Ishikawa (cell line): ENCODE measurements around the gene STAMBPL1.

Experiments
- CEBPB ChIP-seq: IDR thresholded peaks from 2 replicates; pipeline ENCODE4 v1.6.1; 2012
- CREB1 ChIP-seq: IDR thresholded peaks from 2 replicates; pipeline ENCODE4 v1.6.1; 2012; ENCODE audit warnings: low read depth
- EGR1 ChIP-seq: IDR thresholded peaks from 2 replicates; pipeline ENCODE4 v1.6.1; 2012
- EP300 ChIP-seq: IDR thresholded peaks from 2 replicates; pipeline ENCODE4 v1.6.1; 2012; ENCODE audit warnings: borderline replicate concordance
- FOXM1 ChIP-seq: IDR thresholded peaks from 2 replicates; pipeline ENCODE4 v1.6.1; 2012; ENCODE audit warnings: low read depth, borderline replicate concordance
- NFIC ChIP-seq: IDR thresholded peaks from 2 replicates; pipeline ENCODE4 v1.6.1; 2012
- RAD21 ChIP-seq: IDR thresholded peaks from 2 replicates; pipeline ENCODE4 v1.6.1; 2012; ENCODE audit warnings: low read depth
- TAF1 ChIP-seq: IDR thresholded peaks from 2 replicates; pipeline ENCODE4 v1.6.1; 2012; ENCODE audit warnings: low read depth, mild to moderate bottlenecking
- TCF12 ChIP-seq: IDR thresholded peaks from 2 replicates; pipeline ENCODE4 v1.6.1; 2012; ENCODE audit warnings: low read depth
- TEAD4 ChIP-seq: IDR thresholded peaks from 2 replicates; pipeline ENCODE4 v1.6.1; 2012
- YY1 ChIP-seq: IDR thresholded peaks from 2 replicates; pipeline ENCODE4 v1.6.1; 2012; ENCODE audit warnings: low read depth
- ZBTB7A ChIP-seq: IDR thresholded peaks from 2 replicates; pipeline ENCODE4 v1.6.1; 2012; ENCODE audit warnings: low read depth
- TF ChIP-seq, protein P1 (sequence below): IDR thresholded peaks from 2 replicates; pipeline ENCODE4 v1.6.1; 2012
- TF ChIP-seq, protein P2 (sequence below): IDR thresholded peaks from 2 replicates; pipeline ENCODE4 v1.6.1; 2012; ENCODE audit warnings: low read depth, mild to moderate bottlenecking
- TF ChIP-seq, protein P3 (sequence below): IDR thresholded peaks from 2 replicates; pipeline ENCODE4 v1.6.1; 2012

The STAMBPL1 gene

GRCh38 chr10:88901984-88902789 lies 22.1 kb downstream of the STAMBPL1 start:
- no peak for TF ChIP-seq RAD21
- no peak for TF ChIP-seq YY1
- no peak for TF ChIP-seq ZBTB7A
- TF ChIP-seq EP300, result no peak
- TF ChIP-seq, protein P1, sequence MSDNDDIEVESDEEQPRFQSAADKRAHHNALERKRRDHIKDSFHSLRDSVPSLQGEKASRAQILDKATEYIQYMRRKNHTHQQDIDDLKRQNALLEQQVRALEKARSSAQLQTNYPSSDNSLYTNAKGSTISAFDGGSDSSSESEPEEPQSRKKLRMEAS, result no peak
- TF ChIP-seq, protein P2, sequence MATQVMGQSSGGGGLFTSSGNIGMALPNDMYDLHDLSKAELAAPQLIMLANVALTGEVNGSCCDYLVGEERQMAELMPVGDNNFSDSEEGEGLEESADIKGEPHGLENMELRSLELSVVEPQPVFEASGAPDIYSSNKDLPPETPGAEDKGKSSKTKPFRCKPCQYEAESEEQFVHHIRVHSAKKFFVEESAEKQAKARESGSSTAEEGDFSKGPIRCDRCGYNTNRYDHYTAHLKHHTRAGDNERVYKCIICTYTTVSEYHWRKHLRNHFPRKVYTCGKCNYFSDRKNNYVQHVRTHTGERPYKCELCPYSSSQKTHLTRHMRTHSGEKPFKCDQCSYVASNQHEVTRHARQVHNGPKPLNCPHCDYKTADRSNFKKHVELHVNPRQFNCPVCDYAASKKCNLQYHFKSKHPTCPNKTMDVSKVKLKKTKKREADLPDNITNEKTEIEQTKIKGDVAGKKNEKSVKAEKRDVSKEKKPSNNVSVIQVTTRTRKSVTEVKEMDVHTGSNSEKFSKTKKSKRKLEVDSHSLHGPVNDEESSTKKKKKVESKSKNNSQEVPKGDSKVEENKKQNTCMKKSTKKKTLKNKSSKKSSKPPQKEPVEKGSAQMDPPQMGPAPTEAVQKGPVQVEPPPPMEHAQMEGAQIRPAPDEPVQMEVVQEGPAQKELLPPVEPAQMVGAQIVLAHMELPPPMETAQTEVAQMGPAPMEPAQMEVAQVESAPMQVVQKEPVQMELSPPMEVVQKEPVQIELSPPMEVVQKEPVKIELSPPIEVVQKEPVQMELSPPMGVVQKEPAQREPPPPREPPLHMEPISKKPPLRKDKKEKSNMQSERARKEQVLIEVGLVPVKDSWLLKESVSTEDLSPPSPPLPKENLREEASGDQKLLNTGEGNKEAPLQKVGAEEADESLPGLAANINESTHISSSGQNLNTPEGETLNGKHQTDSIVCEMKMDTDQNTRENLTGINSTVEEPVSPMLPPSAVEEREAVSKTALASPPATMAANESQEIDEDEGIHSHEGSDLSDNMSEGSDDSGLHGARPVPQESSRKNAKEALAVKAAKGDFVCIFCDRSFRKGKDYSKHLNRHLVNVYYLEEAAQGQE, result no peak
- TF ChIP-seq NFIC, result no peak
- TF ChIP-seq, protein P3, sequence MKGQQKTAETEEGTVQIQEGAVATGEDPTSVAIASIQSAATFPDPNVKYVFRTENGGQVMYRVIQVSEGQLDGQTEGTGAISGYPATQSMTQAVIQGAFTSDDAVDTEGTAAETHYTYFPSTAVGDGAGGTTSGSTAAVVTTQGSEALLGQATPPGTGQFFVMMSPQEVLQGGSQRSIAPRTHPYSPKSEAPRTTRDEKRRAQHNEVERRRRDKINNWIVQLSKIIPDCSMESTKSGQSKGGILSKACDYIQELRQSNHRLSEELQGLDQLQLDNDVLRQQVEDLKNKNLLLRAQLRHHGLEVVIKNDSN, result no peak
- no peak for TF ChIP-seq EGR1
- no peak for TF ChIP-seq TCF12
- no peak for TF ChIP-seq TAF1
- no peak for TF ChIP-seq CEBPB
- TF ChIP-seq CREB1, result no peak
- no peak for TF ChIP-seq FOXM1
- TF ChIP-seq TEAD4, result no peak

DNA sequence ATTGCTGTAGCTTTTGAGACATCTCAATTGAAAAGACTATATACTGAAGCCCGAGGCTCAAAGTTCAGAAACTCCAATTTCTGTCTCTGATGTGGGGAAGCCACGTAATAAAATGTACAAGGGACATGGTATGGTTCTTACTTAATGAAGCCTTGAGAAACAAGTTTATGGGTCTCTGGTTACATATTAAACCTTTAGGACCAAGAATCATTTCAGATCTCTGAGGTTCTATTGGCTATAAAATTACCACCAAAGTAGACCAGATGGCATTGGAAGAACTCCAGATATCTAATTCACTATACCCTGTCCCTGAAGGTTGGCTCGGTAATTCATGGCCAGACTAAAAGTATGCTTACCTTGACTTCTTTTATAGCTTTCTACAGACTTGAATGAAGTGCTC lies 23.7 kb downstream of the STAMBPL1 start:
- TF ChIP-seq RAD21 (no peak), TEAD4 (no peak), TCF12 (no peak), NFIC (no peak), EP300 (no peak), CEBPB (no peak), TAF1 (no peak), CREB1 (no peak), EGR1 (no peak)
- TF ChIP-seq, protein P2, result no peak
- TF ChIP-seq, protein P3, result no peak

DNA sequence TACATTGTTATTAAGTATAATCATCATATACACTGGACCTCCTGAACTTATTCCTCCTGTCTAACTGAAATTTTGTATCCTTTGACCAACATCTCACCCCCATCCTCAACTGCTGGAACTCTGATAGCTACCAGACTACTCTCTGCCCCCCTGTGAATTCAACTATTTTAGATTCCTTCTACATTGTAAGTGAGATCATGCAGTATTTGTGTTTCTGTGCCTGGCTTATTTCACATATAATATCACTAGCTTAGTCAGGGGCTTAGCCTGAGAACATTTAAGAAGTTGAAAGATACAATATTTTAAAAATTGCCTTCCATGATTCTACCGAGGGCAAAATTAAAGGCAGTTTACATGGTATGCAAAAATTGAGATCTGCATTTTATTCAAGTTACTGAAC lies 26.9 kb downstream of the STAMBPL1 start:
- TF ChIP-seq CEBPB (no peak), CREB1 (no peak), NFIC (no peak), EGR1 (no peak), TAF1 (no peak), YY1 (no peak), ZBTB7A (no peak), TEAD4 (no peak), EP300 (no peak)
- TF ChIP-seq, protein P3, result no peak
- TF ChIP-seq, protein P2, result no peak

GRCh38 chr10:88908194-88908593 lies 28.1 kb downstream of the STAMBPL1 start:
- TF ChIP-seq TCF12 (no peak), TAF1 (no peak), CREB1 (no peak), EGR1 (no peak), FOXM1 (no peak), RAD21 (no peak), YY1 (no peak), NFIC (no peak), TEAD4 (no peak), CEBPB (no peak), EP300 (no peak), ZBTB7A (no peak)
- TF ChIP-seq, protein P3, result no peak
- TF ChIP-seq, protein P1, result no peak
